ENCODE measurements around the gene SLC2A1. TPM values are rescaled to one million over a fixed set of nuclear protein-coding genes. Genes with fewer than 3 reads are reported as not detected.

SLC2A1 gene
- total RNA-seq, 2 donors from 2014 or later = 119 to 147 TPM

GRCh38 chr1:42888013-42888633 lies 70.5 kb downstream of the SLC2A1 start:
- H3K27me3 ChIP-seq (replicated peaks; ENCODE audit: insufficient read depth) = no peaks in the 10 kb centered on the region
- no peak for TF ChIP-seq CTCF (IDR thresholded peaks at IDR 0.05)
- H3K36me3 ChIP-seq = no peaks in the 10 kb centered on the region
- DNase-seq (ENCODE audit: low spot score) (no peak), ATAC-seq (ENCODE audit: insufficient number of reproducible peaks, low FRiP score, low read depth) (no peak)
- H3K9me3 ChIP-seq = no peaks in the 10 kb centered on the region
- no peaks in the 10 kb centered on the region for H3K4me1 ChIP-seq (ENCODE audit: control insufficient read depth in 1 of 2, low read depth in 2 of 2)
- no peak overlapping the region for H3K27ac ChIP-seq
- no peak overlapping the region for H3K4me3 ChIP-seq

- ATAC-seq (ENCODE audit: insufficient number of reproducible peaks, low FRiP score, low read depth) = no peak
- Histone ChIP-seq H3K27ac (no peak overlapping the region), H3K4me1 (ENCODE audit: control insufficient read depth in 1 of 2, low read depth in 2 of 2) (no peaks in the 10 kb centered on the region), H3K9me3 (no peaks in the 10 kb centered on the region), H3K4me3 (no peak overlapping the region), H3K27me3 (replicated peaks; ENCODE audit: insufficient read depth) (no peaks in the 10 kb centered on the region), H3K36me3 (no peaks in the 10 kb centered on the region)
- no peak for TF ChIP-seq CTCF (IDR thresholded peaks at IDR 0.05)
- no peak for DNase-seq (ENCODE audit: low spot score)
Observed at GRCh38 chr1:42887366-42887765, 71.3 kb downstream of the SLC2A1 start.

- H3K4me3 ChIP-seq = no peak overlapping the region
- H3K36me3 ChIP-seq = no peaks in the 10 kb centered on the region
- H3K9me3 ChIP-seq = no peaks in the 10 kb centered on the region
- no peak for TF ChIP-seq CTCF (IDR thresholded peaks at IDR 0.05)
- H3K27ac ChIP-seq = no peak overlapping the region
- H3K4me1 ChIP-seq (ENCODE audit: control insufficient read depth in 1 of 2, low read depth in 2 of 2) = no peaks in the 10 kb centered on the region
- ATAC-seq (ENCODE audit: insufficient number of reproducible peaks, low FRiP score, low read depth) (no peak), DNase-seq (ENCODE audit: low spot score) (no peak)
- H3K27me3 ChIP-seq (replicated peaks; ENCODE audit: insufficient read depth) = no peaks in the 10 kb centered on the region
Observed at GRCh38 chr1:42886800-42887199, 71.9 kb downstream of the SLC2A1 start.

GRCh38 chr1:42886046-42886739 lies 72.5 kb downstream of the SLC2A1 start:
- no peak for ATAC-seq (ENCODE audit: insufficient number of reproducible peaks, low FRiP score, low read depth)

More at GRCh38 chr1:42886046-42886739, 72.5 kb downstream of the SLC2A1 start:
- Histone ChIP-seq H3K27ac (no peak overlapping the region), H3K9me3 (no peaks in the 10 kb centered on the region), H3K4me1 (ENCODE audit: control insufficient read depth in 1 of 2, low read depth in 2 of 2) (no peaks in the 10 kb centered on the region), H3K27me3 (replicated peaks; ENCODE audit: insufficient read depth) (no peaks in the 10 kb centered on the region), H3K4me3 (no peak overlapping the region), H3K36me3 (no peaks in the 10 kb centered on the region)
- no peak for TF ChIP-seq CTCF (IDR thresholded peaks at IDR 0.05)
- no peak for DNase-seq (ENCODE audit: low spot score)
